ENCODE results near the gene PRDM5.

GRCh38 chr4:120672558-120673147, 249.9 kb downstream of the PRDM5 start:
- no peak for TF ChIP-seq FOXM1 (IDR thresholded peaks at IDR 0.05; ENCODE audit: borderline replicate concordance)
- TF ChIP-seq ELF4 (IDR thresholded peaks at IDR 0.05), result no peak
- TF ChIP-seq TARDBP (IDR thresholded peaks at IDR 0.05), result no peak
- no peak for TF ChIP-seq BHLHE40 (IDR thresholded peaks at IDR 0.05; ENCODE audit: borderline replicate concordance)
- no peak for TF ChIP-seq SP1 (IDR thresholded peaks at IDR 0.05)
